ENCODE data around the gene WDR88.
A peak's percentile ranks its signal among the peaks of the same experiment; 100 is the strongest.
"Not testable (repeated sequence)": the region's sequence is repeated elsewhere in the genome, so short reads cannot be mapped to it uniquely, and the experiment has no call there.

Gene WDR88

GRCh38 chr19:33125929-33126388 lies 6.0 kb upstream of the WDR88 start:
- H3K4me3 ChIP-seq (ENCODE audit: control insufficient read depth, low read depth, low read length), result no peak overlapping the region
- TF ChIP-seq, protein P1, sequence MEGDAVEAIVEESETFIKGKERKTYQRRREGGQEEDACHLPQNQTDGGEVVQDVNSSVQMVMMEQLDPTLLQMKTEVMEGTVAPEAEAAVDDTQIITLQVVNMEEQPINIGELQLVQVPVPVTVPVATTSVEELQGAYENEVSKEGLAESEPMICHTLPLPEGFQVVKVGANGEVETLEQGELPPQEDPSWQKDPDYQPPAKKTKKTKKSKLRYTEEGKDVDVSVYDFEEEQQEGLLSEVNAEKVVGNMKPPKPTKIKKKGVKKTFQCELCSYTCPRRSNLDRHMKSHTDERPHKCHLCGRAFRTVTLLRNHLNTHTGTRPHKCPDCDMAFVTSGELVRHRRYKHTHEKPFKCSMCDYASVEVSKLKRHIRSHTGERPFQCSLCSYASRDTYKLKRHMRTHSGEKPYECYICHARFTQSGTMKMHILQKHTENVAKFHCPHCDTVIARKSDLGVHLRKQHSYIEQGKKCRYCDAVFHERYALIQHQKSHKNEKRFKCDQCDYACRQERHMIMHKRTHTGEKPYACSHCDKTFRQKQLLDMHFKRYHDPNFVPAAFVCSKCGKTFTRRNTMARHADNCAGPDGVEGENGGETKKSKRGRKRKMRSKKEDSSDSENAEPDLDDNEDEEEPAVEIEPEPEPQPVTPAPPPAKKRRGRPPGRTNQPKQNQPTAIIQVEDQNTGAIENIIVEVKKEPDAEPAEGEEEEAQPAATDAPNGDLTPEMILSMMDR (conservative IDR thresholded peaks at IDR 0.05; ENCODE audit: control insufficient read depth, insufficient read depth, low read depth, low read length), result peak; percentile 93

DNA sequence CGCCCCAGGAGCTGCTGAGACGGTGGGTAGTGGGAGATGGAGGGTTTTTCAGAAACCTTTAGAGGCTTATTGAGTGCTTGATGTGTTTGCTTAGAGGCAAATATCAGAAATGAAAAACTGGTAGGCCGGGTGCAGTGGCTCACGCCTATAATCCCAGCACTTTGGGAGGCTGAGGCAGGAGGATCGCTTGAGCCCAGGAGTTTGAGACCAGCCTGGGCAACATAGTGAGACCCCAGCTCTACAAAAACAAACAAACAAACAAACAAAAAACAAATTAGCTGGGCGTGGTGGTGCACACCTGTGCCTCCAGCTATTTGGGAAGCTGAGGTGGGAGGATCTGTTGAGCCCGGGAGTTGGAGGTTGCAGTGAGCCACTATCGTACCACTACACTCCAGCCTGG lies 5.2 kb upstream of the WDR88 start:
- DNase-seq (ENCODE audit: low read depth); H3K4me3 ChIP-seq (ENCODE audit: control insufficient read depth, low read depth, low read length): not testable (repeated sequence)

More at GRCh38 chr19:33125929-33126388, 6.0 kb upstream of the WDR88 start:
- peak; percentile 64 for DNase-seq (ENCODE audit: low read depth)

GRCh38 chr19:33129901-33130300 lies 2.0 kb upstream of the WDR88 start:
- TF ChIP-seq, protein P1 (conservative IDR thresholded peaks at IDR 0.05; ENCODE audit: control insufficient read depth, insufficient read depth, low read depth, low read length), result no peak
- DNase-seq (ENCODE audit: low read depth), result no peak
- H3K4me3 ChIP-seq (ENCODE audit: control insufficient read depth, low read depth, low read length), result no peak overlapping the region

GRCh38 chr19:33130433-33130832 lies 1.5 kb upstream of the WDR88 start:
- TF ChIP-seq, protein P1 (conservative IDR thresholded peaks at IDR 0.05; ENCODE audit: control insufficient read depth, insufficient read depth, low read depth, low read length), result no peak
- DNase-seq (ENCODE audit: low read depth), result no peak
- no peak overlapping the region for H3K4me3 ChIP-seq (ENCODE audit: control insufficient read depth, low read depth, low read length)

- TF ChIP-seq, protein P1 (conservative IDR thresholded peaks at IDR 0.05; ENCODE audit: control insufficient read depth, insufficient read depth, low read depth, low read length), result peak; percentile 4
- no peak overlapping the region for H3K4me3 ChIP-seq (ENCODE audit: control insufficient read depth, low read depth, low read length)
- DNase-seq (ENCODE audit: low read depth), result no peak
Measured at GRCh38 chr19:33132425-33132824, 511 bp downstream of the WDR88 start.

GRCh38 chr19:33133438-33134031 lies 1.6 kb downstream of the WDR88 start:
- peak; percentile 36 for DNase-seq (ENCODE audit: low read depth)
- TF ChIP-seq, protein P1 (conservative IDR thresholded peaks at IDR 0.05; ENCODE audit: control insufficient read depth, insufficient read depth, low read depth, low read length), result no peak
- H3K4me3 ChIP-seq (ENCODE audit: control insufficient read depth, low read depth, low read length), result no peak overlapping the region

DNA sequence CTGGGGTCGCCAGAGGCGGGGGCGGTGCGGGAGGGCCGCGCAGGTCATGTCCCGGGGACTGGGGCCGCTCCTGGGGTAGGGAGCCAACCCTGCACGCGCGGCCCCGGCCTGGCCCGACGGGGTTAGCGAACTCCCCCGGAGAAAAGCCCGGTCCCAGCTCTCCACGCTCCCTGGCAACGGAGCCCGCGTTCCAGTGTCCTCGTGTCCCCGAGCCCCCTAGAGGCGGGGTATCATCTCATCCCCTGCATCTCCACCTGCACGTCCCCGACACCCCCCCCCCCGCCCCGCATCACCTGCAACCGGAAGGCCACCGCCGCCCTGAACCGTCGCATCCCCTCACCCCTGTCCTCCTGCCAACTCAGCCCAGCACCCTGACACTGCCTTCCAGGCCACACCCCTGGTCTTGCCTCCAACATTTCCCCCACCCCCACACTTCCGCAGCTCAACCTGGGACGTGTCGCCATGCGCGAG lies 2.7 kb downstream of the WDR88 start:
- TF ChIP-seq, protein P1 (conservative IDR thresholded peaks at IDR 0.05; ENCODE audit: control insufficient read depth, insufficient read depth, low read depth, low read length), result no peak
- DNase-seq (ENCODE audit: low read depth), result no peak
- H3K4me3 ChIP-seq (ENCODE audit: control insufficient read depth, low read depth, low read length), result no peak overlapping the region

Measured in fibroblast of mammary gland (primary cell).